Tibial artery (tissue), 4 donors: ENCODE data around the gene CCSAP.

Source experiments
- DNase-seq, 2 donors: peaks; one replicate each; pipeline ENCODE4 v3.0.0-alpha.2; 2019
- H3K27ac ChIP-seq, 2 donors: fragments of 200-600 bp; sonication (generic) in 1 of 2; 1 replicate in 1 of 2; 2 replicates in 1 of 2; pipeline ENCODE4 v1.5.1; 2018 to 2019; ENCODE audit warnings: mild to moderate bottlenecking in 1 of 2
- H3K27me3 ChIP-seq, 2 donors: fragments of 200-600 bp; sonication (generic) in 1 of 2; one replicate each; pipeline versions ENCODE4 v1.5.1 to v1.6.0; 2016 to 2019
- H3K36me3 ChIP-seq, 3 donors: fragments of 200-600 bp; sonication (generic) in 2 of 3; one replicate each; pipeline ENCODE4 v1.5.1; 2016 to 2019; ENCODE audit warnings: mild to moderate bottlenecking in 2 of 3
- H3K4me1 ChIP-seq, 4 donors: fragments of 200-600 bp; sonication (generic) in 2 of 4; 1 replicate in 3 of 4; 2 replicates in 1 of 4; pipeline ENCODE4 v1.5.1; 2016 to 2019
- H3K4me3 ChIP-seq, 2 donors: fragments of 200-600 bp; sonication (generic) in 1 of 2; 1 replicate in 1 of 2; 2 replicates in 1 of 2; pipeline ENCODE4 v1.5.1; 2018 to 2019; ENCODE audit warnings: mild to moderate bottlenecking in 2 of 2
- H3K9me3 ChIP-seq, 3 donors: fragments of 200-600 bp; sonication (generic) in 1 of 3; one replicate each; pipeline ENCODE4 v1.5.1; 2016 to 2019
- intact Hi-C: fragments of 100-400 bp; cut with DNase I; formaldehyde crosslinking; loops from one replicate; pipeline ENCODE4 v1.15.0; 2023; ENCODE audit warnings: low total_unique reads
- TF ChIP-seq, protein P1 (sequence below), 2 experiments: fragments of 200-600 bp in 1 of 2; fragments of 450-650 bp in 1 of 2; IDR thresholded peaks; one replicate each; pipeline ENCODE4 v1.5.1; 2017 to 2019; ENCODE audit warnings: antibody characterized with exemption in 2 of 2, mild to moderate bottlenecking in 1 of 2, moderate library complexity in 1 of 2

Gene CCSAP

DNA sequence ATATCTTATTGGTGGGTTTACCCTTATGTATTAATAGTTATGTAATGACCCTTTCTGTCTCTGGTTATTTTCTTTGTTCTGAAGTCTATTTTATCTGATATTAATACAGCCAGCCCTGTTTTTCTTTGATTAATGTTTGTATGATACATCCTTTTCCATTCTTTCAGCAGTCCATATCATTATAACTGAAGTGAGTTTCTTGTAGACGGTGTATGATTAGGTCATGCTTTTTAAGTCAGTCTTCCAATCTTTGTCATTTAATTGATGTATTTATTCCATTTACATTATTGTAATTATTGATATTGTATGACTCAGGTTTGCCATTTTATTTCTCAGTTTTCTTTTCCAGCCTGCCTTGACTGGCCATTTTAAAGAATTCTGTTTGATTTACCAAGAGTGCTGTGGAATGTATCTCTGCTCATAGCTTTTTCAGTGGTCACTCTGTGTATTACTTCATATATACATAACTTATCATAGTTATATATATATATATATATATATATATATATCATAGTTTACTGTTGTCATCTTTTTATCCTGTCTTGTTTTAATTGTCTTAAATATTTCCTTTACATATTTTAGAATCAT, 61.4 kb downstream of the CCSAP start:
- Histone ChIP-seq H3K27ac (no peak overlapping the region), H3K4me3 (no peak overlapping the region), H3K4me1 (peaks cover 0 to 19% (median 7%) of the 10 kb centered on the region in 4 donors), H3K9me3 (no peaks in the 10 kb centered on the region), H3K36me3 (no peaks in the 10 kb centered on the region), H3K27me3 (no peaks in the 10 kb centered on the region)
- intact Hi-C loops, result no loop called here
- no peak for DNase-seq
- TF ChIP-seq, protein P1, sequence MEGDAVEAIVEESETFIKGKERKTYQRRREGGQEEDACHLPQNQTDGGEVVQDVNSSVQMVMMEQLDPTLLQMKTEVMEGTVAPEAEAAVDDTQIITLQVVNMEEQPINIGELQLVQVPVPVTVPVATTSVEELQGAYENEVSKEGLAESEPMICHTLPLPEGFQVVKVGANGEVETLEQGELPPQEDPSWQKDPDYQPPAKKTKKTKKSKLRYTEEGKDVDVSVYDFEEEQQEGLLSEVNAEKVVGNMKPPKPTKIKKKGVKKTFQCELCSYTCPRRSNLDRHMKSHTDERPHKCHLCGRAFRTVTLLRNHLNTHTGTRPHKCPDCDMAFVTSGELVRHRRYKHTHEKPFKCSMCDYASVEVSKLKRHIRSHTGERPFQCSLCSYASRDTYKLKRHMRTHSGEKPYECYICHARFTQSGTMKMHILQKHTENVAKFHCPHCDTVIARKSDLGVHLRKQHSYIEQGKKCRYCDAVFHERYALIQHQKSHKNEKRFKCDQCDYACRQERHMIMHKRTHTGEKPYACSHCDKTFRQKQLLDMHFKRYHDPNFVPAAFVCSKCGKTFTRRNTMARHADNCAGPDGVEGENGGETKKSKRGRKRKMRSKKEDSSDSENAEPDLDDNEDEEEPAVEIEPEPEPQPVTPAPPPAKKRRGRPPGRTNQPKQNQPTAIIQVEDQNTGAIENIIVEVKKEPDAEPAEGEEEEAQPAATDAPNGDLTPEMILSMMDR (IDR thresholded peaks at IDR 0.05), result no peak

- intact Hi-C loops, result no loop called here
- no peak overlapping the region for H3K4me3 ChIP-seq
- DNase-seq, result no peak
- H3K27me3 ChIP-seq, result no peaks in the 10 kb centered on the region
- H3K4me1 ChIP-seq, result peaks cover 0 to 19% (median 7%) of the 10 kb centered on the region in 4 donors
- no peaks in the 10 kb centered on the region for H3K36me3 ChIP-seq
- H3K9me3 ChIP-seq, result no peaks in the 10 kb centered on the region
- TF ChIP-seq, protein P1 (IDR thresholded peaks at IDR 0.05), result no peak
- no peak overlapping the region for H3K27ac ChIP-seq
These were observed 61.9 kb downstream of the CCSAP start for GRCh38 chr1:229280921-229281320.

DNA sequence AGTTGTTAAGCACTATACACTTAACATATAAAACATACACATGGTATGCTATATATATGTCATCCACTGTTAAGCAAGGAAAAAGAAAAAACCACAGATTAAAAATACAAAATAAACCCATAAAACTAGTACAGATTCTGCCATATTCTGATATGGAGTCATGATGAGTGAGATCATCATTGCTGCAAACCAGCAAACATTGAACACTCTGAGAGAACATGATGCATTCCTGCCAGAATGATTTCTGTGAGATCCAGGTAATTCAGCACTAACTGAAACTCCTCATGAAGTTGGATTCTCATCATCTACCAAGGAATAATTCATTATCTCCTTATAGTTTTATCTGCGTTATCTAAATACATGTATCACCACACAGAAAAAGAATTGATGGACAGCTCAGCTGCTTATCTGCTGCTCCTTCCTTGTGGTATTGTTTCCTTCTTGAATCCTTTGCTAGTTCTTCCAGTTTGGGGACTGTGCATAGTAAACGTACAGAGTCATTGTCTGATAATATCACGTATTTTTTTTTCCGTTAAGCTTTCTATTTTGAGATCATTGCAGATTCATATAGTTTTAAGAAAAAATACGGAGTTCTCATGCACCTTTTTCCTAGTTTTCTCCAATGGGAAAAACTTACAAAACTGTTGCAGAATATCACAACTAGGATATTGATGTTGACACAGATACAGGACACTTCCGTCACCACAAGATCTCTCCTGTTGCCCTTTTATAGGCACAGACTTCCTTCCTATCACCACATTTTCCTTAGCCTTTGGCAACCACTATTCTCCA, 62.6 kb downstream of the CCSAP start:
- TF ChIP-seq, protein P1 (IDR thresholded peaks at IDR 0.05), result no peak
- intact Hi-C loops, result no loop called here
- Histone ChIP-seq H3K9me3 (no peaks in the 10 kb centered on the region), H3K4me3 (no peak overlapping the region), H3K36me3 (no peaks in the 10 kb centered on the region), H3K27ac (no peak overlapping the region), H3K4me1 (peaks cover 0 to 19% (median 8%) of the 10 kb centered on the region in 4 donors), H3K27me3 (no peaks in the 10 kb centered on the region)
- DNase-seq, result no peak

DNA sequence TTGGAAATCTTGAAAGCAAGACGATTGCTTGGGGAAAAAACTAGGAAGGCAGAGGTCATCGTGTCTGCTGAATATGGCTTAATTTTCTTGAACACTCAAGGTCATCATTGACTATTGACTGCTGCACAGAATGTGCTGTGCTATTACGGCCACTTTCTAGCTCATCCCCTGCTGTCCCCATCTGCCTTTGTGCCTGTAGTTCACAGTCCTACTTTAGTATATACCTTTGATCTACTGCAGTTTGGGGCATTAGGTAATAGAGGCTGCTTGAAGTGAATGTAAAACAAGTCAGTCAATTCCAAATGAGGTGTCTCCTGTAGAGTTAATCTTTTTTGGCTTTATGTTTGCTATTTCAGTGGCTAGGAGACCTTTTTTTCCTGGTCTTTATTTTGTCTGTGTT, 63.6 kb downstream of the CCSAP start:
- Histone ChIP-seq H3K27ac (no peak overlapping the region), H3K36me3 (no peaks in the 10 kb centered on the region), H3K27me3 (no peaks in the 10 kb centered on the region), H3K9me3 (no peaks in the 10 kb centered on the region), H3K4me3 (no peak overlapping the region), H3K4me1 (peaks cover 0 to 24% (median 13%) of the 10 kb centered on the region in 4 donors)
- DNase-seq, result no peak
- TF ChIP-seq, protein P1 (IDR thresholded peaks at IDR 0.05), result no peak
- intact Hi-C loops, result no loop called here

- Histone ChIP-seq H3K27me3 (no peaks in the 10 kb centered on the region), H3K4me3 (no peak overlapping the region), H3K36me3 (no peaks in the 10 kb centered on the region), H3K4me1 (peaks cover 0 to 24% (median 15%) of the 10 kb centered on the region in 4 donors), H3K9me3 (no peaks in the 10 kb centered on the region), H3K27ac (no peak overlapping the region)
- intact Hi-C loops, result no loop called here
- TF ChIP-seq, protein P1 (IDR thresholded peaks at IDR 0.05), result no peak
- no peak for DNase-seq
These were observed 64.6 kb downstream of the CCSAP start for GRCh38 chr1:229278120-229278741.
